GM18526 (cell line): ENCODE measurements around the gene MZB1.

Source experiments
- POLR2A ChIP-seq: IDR thresholded peaks from 3 replicates; pipeline ENCODE4 v1.6.1; 2011; ENCODE audit not compliant: insufficient read length; ENCODE audit errors: extremely low read depth

The MZB1 gene

DNA sequence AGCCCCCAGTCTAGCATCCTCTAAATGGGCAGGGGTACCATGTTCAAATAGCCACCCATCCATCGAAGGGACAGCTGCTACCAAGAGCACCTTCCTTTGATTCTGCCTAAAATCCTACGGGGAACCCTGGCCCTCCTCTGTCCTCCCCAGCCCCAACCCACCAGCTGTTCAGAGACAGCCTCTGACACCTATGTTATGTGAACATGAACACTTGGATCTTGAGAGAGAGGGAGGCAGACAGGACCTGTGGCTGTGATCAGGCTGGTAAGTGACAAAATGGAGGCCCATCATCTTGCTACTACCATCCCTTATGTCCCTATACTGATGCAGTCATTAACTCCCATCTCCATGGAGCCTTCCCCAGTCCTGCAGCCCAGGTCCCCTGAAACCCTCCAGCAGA lies 14.8 kb downstream of the MZB1 start:
- no peak for TF ChIP-seq POLR2A

DNA sequence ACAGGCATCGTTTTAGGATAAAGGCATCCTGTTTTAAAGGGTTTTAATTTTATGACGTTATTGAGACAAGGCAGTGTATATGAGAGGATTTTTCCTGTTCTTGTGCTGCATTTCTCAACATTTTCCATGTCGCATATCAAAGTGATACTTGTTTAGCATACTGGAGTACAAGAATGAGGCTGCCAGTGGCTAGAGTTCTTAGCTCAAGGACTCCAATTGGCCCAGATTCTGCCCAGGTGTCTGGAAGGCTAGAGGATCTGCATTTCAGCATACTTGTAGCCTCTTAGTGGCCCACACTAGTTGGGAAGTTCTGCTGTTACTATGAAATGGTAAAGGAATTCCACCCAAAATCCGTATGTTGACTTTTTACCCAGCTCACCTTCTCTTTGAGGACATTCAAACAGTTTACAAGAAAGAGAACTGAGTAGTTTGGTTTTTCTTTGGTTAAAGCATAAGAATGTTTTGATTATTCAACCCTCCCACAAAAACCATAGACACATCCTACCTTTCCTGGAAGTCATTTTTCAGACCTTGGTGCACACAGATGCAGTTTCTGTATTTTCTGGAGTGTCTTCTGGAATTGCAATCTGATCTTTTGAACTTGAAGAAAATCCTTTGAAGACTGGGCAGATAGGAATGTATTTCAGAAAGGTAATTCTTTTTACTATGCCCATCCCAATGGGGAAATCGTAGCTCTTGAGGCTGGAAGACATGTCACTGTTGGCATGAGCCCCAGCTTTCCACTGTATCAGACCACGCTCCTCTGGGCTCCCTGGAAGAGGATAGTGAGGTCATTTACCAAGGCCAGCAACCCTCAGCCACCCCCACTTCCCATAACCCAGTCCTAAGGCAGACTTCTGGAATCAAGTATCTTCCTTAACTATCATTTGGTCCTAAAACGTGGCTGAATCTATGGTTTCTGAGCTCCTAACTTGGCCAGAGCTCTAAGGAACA lies 18.0 kb downstream of the MZB1 start:
- TF ChIP-seq POLR2A, result no peak

DNA sequence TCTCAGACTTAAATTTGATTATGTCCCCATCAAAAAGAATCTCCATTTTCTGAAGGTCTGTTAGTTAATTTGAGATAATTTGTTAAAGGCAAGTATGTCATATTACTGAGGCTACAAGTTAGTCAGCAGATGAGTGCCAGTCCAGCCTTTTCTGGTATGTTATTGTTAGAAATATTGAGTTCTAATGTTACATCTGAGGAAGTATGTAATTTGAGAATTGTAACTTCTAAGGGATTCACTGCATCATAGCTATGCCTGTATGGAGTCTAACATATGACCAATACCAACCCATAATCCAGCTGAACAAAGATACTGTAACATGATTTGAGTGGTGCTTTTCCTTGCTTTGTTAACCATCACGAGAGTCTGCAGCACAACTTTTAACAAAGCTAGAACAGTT lies 20.5 kb downstream of the MZB1 start:
- TF ChIP-seq POLR2A, result no peak

DNA sequence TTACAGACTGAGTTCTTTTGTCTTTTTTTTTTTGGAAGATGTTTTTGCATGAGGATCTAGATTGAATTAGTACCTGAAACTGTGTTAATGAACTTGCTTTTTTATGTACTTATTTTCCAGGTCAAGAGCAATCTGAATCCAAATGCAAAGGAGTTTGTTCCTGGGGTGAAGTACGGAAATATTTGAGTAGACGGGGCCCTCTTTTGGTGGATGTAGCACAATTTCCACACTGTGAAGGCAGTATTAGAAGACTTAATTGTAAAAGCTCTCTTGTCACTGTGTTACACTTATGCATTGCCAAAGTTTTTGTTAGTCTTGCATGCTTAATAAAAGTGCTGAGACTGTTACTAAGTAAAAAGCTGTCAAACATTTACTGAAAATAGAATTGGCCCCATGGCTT lies 21.1 kb downstream of the MZB1 start:
- no peak for TF ChIP-seq POLR2A

DNA sequence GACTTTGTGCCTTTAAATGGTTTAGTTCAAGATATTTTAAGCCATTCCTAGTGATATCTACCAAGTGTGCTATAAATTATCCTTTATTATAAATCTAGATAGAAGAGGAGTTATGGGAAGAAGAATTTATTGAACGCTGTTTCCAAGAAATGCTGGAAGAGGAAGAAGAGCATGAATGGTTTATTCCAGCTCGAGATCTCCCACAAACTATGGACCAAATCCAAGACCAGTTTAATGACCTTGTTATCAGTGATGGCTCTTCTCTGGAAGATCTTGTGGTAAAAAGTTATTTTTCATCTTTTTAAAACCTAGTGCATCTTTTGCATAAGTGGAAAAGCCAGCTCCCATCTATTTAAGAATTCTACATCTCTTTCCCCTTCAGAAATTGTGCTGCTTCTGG lies 25.2 kb downstream of the MZB1 start:
- TF ChIP-seq POLR2A, result no peak

DNA sequence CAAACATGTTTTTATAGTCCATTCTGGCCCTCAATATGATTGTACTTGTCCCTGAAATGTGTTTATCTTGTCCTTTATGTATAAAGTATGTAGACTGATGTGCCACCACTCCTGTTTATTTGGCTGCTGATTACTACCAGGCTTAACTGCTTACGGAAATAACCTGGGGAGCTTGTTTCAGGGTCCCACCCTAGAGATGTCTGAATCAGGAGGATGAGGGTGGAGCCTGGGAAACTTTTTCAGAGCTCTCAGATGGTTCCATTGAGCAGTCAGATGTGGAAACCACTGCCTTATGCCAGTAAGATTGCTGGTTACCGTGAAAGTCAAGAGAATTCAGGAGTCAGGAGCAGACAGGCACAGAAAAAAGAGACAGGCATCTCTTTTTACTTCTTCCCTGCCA lies 25.8 kb downstream of the MZB1 start:
- TF ChIP-seq POLR2A, result no peak

DNA sequence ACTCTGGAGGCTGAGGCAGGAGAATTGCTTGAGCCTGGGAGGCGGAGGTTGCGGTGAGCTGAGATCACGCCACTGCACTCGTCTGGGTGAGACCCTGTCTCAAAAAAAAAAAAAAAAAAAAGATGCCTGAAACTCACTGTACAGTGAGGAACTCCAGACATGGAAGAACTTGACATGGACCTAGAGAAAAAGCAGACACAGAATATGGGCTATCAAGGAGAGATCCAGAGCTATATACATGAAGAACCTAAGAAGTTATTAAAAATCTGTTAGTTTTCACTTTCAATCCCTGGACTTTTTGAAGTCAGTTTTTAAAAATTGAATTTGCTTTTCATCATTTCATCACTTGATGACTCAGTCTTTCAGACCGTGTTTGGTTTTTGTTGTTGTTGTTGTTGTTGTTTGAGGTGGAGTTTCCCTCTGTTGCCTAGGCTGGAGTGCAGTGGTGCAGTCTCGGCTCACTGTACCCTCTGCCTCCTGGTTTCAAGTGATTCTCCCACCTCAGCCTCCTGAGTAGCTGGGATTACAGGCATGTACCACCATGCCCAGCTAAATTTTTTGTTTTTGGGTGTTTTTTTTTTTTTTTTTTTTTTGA lies 27.8 kb downstream of the MZB1 start:
- no peak for TF ChIP-seq POLR2A

DNA sequence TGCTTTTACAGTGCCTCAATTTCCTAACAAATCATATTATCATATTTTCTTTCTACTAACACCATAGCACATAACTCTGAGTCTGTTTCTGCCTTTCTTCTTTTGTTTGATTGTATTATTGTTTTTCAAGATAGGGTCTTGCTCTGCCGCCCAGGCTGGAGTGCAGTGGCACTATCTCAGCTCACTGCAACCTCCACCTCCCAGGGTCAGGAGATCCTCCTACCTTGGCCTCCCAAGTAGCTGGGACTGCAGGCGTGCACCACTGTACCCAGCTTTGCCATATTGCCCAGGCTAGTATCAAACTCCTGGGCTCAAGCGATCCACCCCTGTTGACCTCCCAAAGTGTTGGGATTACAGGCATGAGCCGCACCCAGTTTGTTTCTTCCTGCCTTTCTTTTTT lies 29.3 kb downstream of the MZB1 start:
- no peak for TF ChIP-seq POLR2A

DNA sequence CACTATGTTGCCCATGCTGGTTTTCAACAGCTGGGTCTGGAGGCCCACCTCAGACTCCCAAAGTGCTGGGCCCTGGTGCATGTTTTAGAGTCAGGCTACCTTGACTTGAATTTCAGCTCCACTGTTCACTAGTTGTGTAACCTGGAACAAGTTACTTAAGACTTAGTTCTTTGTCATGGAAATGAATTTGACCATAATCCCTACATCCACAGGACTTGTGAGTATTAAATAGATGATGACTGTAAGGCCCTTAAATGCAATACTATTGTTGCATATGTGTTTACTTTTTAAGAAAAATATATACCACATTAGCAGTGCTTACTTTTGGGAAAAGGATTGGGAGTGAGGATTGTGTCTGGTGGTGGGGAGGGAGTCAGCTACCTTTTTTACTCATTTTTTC lies 31.6 kb downstream of the MZB1 start:
- TF ChIP-seq POLR2A, result no peak

DNA sequence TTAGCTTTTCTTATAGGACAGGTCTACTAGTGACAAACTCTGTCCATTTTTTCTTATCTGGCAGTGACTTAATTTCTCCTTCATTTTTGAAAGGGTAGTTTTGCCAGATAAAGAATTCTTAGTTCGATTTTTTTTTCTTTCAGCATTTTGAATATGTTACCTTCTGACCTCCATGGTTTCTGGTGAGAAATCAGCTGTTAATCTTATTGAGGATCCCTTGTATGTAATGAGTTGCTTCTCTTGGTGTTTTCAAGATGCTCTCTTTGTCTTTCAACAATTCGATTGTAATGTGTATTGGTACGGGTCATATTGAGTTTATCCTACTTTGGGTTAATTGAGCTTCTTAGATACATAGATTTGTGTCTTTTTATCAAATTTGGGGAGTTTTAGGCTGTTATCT lies 35.5 kb downstream of the MZB1 start:
- no peak for TF ChIP-seq POLR2A

DNA sequence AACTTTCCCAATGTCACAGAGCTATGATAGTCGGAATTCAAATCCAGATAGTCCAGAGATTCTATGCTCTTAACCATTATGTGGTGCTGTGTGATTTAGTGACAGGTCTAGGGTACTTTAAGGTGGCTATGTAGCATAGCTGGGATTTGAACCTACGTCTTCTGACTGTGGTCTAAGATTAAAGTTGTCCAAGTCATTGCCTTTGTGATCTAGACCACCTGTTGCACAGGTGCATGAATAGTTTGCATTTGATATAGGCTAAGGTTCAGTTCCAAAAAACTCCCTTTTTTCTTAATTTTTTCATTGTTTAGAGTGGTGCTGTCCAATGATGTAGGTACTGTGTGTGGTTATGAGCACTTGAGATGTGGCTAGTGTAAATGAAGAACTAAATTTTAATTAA lies 45.5 kb downstream of the MZB1 start:
- no peak for TF ChIP-seq POLR2A

DNA sequence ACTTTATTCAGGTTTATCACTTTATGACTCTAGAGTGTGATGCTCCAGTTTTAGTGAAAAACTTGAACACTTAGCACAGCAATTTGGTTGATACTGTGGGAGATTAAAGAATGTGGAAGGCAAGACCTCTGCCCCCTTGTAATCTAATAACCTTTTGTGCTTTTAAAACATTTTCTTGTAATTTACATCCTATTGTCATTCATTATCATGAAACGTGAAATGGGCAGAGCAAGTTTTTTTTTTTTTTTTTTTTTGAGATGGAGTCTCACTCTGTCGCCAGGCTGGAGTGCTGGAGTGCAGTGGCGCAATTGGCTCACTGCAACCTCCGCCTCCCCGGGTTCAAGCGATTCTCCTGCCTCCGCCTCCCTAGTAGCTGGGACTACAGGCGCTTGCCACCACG lies 46.2 kb downstream of the MZB1 start:
- TF ChIP-seq POLR2A, result no peak

DNA sequence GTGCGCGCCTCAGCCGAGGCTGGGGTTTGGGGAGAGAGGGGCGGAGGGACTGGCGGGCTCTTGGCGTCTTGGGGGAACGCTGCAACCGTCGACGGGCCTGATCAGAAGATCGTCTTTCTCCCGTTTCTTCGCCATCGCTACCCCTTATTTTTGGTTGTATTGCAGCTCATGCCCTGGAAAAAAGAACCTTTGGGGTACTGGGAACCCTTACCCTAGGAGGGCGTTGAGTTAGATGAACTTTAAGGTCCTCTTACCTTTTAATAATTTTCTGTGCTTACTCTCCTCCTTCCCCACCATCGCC lies 47.3 kb downstream of the MZB1 start:
- TF ChIP-seq POLR2A, result peak; percentile 43

DNA sequence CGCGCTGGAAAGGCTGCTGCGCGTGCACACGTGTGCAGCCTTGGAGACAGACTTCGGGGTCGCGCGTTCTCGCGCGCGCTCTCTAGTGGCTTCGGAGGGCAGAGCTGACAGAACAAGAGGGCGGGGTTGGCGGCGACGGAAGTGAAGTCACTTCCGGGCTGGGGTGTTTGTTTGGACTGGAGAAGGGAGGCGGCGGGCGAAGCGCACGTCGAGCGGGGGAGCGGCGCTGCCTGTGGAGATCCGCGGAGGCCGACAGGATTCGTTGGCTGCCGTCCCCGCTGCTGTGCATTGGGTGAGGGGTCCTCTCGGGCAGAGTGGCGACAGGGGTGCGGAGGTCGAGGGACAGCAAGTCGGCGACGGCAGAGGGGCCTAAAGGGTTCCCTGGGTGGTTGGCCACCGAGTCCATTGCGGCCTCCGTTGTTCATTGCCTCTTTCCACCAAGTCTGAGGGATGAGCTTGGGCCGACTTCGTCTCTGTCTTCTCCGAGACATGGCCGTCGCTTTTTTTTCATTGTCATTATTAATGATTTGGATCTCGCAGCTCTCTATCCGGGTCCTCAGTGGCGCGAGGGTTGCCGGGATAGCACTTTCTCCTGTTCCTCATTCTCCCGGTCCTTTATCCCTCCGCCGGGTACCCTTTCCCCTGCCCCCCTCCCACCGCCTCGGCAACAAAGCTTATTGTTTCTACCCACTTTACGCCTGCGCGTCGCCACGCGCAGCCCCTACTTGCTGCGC lies 47.9 kb downstream of the MZB1 start, which contains the start of gene PAIP2:
PAIP2 (plus strand) TSS at position 166 of the 734 bp plus-strand sequence. CDS start 21,931 bp downstream, outside the sequence.
- peak; percentile 65 for TF ChIP-seq POLR2A

DNA sequence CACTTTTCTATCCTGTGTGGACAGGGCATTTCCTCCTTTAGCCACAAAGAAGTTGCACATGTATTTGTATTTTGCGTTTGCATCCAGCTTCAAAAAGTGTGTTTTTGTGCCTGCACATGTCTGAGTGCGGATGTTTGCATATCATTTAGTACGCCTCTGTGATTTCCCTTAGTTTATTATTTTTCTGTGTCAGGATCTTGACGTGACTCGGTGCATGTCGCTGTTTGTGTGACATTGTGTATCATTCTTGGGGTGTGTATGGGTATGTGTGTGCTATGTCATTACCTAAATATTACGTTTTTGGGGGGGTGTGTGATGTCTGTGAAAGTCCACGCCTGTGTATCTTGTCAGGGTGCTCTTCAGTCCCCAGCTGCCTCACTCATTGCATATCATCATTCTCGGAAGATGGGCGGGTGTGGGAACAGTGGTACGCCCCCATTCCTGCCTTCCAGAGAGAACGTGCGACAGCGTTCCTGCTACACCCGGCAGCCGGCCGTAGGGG lies 48.5 kb downstream of the MZB1 start:
- no peak for TF ChIP-seq POLR2A

DNA sequence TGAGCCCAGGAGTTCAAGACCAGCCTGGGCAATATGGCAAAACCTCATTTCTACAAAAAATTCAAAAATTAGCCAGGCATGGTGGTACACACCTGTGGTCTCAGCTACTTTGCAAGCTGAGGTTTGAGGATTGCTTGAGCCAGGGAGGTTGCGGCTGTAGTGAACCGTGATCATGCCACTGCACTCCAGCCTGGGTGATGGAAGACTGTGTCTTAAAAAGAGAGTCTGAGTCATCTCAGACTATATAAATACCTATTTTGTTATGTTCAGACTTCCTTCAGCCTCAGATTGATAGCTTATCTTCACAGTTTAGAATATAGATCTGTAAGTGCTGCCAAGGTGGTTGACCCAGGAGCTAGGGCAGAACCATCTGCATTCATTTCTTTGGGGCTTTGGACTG lies 49.7 kb downstream of the MZB1 start:
- TF ChIP-seq POLR2A, result no peak
